GM21447 (cell line): Measurements from ENCODE around the gene NUDT6.
"Not testable (repeated sequence)": the region's sequence is repeated elsewhere in the genome, so short reads cannot be mapped to it uniquely, and the experiment has no call there.

Experiments
- ATAC-seq: cut with Tn5 transposase; IDR thresholded peaks from one replicate; pipeline ENCODE4 v1.9.1; 2021; ENCODE audit not compliant: unreplicated experiment

Gene NUDT6

DNA sequence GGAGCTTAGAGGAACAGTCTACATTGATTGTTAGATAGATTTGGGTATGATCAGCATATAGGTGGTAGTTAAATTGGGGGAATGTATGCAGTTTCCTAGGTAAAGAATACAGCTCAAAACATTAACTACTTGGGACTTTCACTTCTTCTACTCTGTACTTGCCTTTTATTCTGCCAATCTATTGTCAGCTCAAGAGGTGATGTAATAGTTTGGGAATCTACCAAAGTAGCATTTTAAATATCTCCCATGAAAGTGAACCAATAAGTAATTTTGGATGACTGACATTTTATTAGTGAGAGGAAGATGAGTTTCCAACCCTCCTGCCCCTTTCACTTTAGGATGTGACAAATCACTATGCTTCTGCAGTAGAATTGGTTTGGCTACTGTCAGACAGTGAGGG is 43.4 kb downstream of the NUDT6 start:
- no peak for ATAC-seq

DNA sequence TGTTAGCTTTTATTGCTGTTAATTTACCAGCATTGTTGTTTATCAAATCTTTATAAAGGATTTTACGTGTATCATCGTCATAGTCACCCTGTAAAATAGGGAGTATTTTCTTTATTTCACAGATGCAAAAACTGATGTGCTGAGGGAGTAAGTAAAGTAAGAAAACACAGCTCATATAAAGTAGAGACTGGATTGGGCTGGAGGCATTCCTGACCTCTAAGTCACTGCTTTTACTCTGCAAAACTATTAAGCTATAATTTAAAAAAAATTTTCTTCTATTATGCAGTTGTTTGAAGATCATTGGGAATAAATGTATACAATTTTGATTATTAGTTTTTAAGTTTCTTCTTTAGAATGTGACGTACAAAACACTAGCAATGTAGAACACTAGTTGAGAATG is 45.9 kb downstream of the NUDT6 start:
- no peak for ATAC-seq

DNA sequence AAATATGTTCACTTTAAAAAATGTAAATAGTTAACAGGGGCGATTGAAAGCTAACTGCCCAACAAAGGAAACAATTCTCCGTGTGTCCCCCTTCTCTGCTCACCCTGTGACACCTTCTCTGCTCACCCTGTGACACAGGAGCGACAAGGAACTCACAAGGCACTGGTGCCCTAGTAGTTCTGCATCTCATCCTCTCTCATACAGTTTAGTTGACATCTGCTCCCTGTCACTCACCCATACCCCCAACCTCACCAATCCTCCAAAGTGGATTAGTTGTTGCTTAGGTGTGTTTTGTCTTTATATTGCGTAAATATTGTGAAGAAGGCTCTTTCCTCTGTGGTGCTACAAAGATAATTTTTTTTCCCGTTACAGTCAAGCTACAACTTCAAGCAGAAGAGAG is 46.4 kb downstream of the NUDT6 start:
- no peak for ATAC-seq

DNA sequence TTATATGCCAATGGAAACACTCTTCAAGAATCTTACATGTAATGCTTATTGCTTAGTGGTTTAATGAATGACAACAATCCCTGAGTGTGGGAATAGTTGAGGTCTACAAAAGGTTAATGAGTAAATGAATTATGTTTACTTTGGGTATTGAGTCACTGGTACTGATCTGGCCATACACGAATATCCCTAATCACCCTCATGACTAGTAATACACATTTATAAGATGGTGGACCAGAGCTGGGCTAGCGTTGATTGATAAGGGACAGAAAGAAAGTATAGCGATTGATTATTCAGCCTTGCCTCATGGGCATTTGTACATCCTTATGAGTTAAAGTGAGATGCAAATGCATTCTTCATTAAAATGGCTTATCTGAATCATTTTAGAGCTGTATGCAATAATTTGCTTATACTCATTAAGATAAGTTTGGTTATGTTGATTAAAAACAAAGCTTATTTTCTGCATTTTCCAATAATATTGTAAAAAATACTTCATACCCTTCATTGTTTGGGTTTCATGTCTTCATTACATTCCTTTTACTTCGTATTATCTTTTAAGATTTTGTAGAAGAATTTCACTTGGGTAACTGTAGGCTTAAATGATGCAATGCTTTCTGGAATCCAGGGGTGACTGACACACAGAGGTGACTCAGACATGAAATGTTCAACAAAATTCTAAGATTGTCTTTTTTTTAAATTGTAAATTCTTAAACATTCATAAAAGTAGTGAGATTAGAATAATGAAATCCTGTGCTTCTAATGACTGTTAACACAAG is 48.4 kb downstream of the NUDT6 start:
- no peak for ATAC-seq

DNA sequence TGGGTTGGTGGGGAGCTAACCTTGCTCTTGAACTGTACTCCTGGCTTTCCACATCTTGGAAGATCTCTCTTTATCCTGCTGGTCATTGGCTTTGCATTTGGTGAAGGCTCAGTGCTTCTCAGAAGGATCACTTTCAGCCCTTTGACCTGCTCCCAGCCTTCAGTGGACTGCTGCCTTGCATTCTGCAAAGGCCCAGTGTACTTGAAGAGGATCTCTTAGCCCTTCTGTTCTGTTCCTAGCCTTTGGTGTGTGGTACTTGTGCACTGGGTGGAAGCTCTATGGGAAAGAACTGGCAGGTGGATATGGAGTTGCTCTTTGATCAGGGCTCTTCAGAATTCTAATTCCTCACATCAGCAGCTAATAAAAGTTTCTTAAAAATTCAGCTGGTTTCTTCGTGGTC is 49.3 kb downstream of the NUDT6 start:
- ATAC-seq: no peak

DNA sequence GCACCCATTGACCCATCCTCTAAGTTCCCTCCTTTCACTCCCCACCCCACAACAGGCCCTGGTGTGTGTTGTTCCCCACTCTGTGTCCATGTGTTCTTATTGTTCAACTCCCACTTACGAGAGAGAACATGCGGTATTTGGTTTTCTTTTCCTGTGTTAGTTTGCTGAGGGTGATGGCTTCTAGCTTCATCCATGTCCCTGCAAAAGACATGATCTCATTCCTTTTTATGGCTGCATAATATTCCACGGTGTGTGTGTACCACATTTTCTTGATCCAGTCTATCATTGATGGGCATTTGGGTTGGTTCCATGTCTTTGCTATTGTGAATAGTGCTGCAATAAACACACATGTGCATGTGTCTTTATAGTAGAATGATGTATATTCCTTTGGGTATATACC is 54.2 kb downstream of the NUDT6 start:
- ATAC-seq: not testable (repeated sequence)

DNA sequence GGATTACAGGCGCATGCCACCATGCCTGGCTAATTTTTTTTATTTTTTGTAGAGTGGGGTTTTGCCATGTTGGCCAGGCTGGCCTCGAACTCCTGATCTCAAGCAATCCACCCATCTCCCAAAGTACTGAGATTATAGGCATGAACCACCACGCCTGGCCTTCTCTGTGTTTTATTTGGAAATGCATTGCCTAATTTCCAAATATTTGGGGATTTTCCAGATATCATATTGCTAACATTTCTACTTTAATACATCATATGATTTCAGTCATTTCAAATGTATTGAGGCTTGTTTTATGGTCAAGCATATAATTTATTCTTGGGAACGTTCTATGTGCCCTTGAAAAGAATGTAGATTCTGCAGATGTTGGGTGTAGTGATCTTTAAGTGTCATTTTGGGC is 57.0 kb downstream of the NUDT6 start:
- no peak for ATAC-seq

DNA sequence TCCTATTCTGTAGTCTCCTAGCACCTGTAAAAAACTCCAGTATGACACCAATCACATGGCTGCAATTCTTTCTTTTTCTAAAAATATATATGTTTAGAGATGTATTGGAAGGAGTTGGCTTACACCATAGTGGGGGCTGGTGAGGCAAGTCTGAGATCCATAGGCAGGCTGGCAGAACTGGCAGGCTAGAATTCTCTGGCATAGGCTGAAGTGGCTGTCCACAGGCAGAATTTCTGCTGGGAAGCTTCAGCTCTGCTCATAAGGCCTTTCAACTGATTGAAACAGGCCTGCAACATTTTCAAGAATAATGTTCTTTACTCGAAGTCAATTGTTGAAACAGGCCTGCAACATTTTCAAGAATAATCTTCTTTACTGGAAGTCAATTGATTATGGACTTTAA is 58.8 kb downstream of the NUDT6 start:
- no peak for ATAC-seq

DNA sequence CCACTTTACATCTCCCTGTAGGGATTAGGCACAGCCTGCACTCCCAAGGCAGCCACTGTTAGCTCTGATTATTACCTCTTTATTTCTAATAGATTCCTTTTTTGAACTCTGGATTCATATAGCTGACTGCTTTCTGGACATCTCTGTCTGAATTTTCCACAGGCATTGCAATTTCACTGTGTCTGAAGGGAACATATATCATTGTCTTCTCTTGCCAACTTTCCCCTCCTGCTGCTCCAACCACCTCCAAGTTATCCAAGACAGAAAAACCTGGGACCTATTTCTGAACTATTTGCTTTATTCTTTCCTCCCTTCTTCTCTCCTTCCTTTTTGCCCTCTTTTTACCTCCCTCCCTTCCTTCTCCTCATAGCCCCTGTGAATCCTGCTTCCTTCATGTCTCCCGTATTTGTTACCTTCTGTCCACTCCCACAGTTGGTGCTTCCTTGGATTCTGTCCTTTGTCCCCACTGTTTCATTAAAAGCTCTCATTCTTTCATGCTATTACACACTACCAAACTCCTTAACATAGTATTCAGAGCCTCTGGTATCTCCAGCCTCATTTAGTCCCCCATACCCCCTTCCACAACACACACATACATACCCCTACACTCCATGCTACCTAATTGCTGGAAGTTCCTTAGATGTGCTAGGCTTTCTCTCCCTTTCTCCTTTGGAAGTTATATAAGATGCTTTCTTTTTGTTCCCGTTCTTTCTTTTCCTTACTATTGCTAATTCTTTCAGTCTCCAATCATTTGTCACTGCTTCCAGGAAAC is 61.0 kb downstream of the NUDT6 start:
- ATAC-seq: no peak

DNA sequence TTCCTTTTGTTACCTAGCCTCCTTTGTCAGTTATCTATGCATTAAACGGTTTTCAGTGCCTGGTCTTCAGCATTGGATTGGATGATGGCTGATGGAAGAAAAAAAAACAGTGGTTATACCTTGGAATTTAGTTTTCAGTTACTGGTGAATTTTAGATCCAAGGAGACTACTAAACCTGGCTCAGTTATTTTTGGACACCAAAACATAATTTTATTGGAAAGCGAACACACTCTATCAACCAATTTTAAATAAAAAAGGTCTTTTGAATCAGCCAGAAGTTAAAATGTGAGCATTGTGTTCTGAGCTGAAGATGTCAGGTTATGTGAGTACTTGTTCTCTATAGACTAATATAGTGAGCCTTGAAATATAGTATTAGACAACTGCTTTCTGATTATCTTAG is 63.7 kb downstream of the NUDT6 start:
- no peak for ATAC-seq

DNA sequence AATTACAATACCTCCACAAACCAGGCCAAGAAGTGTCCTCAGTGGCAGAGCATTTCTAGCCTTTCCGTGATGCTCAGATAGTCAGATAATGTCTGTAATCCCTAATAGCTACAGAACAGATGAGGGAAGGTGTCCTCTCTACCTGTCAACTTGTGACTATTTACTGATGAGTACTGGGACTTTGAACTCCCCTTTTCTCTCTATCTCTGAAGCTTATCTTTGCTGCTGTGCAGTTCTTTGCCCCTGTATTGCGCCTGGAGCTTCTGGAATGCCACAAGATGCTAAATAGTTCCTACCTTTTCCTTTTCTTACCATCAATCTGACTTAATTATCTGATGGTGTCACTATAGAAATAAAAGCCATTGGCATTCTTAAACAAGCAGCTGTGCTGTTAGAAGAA is 65.2 kb downstream of the NUDT6 start:
- no peak for ATAC-seq

DNA sequence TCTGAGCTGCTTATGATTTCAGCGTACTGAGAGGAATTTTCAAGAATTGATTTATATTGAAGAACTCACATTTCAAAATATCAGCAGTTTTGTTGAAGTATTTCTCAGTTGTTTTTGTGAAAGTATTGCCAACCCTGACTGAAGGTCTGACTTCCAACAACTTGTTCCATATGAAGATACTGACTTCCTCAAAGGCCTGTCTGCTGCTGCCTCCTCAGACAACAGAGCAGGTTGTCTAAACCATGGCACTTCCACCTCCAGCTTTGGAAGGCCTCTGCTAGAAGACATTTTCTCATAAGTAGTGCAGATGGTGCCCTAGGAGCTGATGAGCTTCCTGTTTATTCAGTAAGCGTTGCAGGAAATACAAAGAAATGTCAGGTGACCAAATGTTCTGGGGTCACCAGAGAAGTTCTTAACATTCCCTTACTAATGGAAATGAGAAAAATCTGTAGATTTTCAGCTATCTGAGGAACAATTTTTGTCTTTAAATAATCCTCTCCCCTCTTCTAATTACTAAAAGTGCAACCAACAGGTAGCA is 67.0 kb downstream of the NUDT6 start:
- no peak for ATAC-seq

DNA sequence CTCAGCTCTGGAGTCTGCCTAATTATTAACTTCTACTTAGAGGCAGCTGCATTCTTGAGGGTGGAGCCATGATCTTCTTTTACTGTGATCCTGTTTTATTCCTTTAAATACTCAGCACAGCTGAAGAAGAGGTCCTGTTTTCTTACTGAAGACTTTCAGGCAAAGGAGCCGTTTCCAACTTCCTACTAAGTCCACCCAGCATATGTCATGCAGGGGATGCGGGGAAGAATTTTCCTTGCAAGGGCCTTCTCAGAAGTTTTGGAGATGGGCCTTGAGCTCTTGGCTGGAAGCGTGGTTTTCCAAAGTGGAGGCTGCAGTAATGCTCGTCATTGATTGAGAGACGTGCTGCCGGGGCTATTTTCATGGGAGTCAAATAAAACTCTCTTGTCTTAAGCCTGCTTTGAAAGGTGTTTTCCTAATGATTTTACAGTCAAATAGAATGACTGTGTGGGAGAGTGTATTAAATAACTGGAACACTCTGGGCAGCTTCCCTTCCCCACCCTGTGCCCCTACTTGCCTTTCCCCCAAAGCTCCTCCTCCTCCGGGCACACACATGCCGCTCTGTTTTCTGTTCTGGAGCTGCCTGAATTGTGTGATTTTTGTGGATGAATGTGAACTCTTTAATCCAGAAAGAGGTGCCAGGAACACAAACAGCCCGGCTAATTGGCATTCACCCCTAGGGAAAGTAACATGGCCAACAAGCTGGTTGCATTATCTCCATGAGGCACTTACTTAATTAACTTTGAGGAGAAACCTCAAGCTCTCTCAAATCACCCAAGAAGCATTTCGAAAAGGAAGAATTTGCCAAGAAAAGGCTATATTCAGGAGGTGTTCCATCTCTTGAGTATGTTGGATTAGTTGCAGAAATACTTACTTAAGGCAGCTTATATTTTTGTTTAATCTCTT is 67.7 kb downstream of the NUDT6 start:
- ATAC-seq: no peak

DNA sequence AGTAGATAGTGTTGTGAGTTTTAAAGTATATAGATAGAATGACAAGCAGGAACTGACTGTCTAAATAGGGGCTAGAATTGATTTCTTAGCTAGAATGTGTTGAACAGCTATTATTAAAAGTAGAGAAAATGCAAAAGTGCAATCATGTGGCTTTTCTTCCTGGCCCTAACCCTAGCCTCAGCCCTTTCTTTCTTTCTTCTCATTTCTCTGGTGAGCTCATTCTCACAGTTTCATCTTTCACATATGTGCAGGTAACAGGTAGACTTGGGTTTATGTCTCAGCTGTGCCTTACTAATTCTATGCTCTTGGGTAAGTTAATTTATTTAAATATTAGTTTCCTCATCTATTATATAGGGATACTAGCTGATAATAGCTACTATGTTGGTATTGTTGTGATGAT is 70.8 kb downstream of the NUDT6 start:
- no peak for ATAC-seq

DNA sequence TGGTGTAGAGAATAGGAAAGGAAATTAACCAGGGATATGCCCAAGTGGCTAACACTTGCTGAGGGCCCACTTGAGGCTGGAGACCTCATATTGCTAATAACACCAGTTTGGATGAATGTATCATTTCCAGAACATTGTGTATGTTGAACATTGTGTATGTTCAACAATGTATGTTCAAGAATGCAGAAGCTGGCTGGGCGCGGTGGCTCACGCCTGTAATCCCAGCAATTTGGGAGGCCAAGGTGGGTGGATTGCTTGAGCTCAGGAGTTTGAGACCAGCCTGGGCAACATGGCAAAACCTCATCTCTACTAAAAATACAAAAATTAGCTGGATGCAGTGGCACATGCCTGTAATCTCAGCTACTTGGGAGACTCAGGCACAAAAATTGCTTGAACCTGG is 72.6 kb downstream of the NUDT6 start:
- ATAC-seq: not testable (repeated sequence)

DNA sequence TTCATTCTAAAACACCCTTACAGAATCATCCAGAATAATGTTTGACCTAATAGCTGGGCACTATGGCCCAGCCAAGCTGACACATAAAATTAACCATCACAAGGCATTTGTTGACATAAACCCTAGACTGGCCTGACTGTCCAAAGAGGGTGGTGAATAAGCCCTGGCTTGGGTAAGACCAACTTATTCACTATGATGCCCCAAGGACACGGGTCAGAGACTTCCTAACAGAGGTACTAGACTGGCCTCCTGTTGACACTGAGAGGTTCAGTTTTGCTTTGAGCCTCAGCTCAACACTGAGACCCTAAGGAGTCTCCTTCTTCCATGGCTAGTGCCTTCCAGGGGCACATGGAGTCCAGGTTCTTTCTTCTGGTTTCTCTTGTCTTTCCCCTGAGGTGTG is 74.5 kb downstream of the NUDT6 start:
- no peak for ATAC-seq

DNA sequence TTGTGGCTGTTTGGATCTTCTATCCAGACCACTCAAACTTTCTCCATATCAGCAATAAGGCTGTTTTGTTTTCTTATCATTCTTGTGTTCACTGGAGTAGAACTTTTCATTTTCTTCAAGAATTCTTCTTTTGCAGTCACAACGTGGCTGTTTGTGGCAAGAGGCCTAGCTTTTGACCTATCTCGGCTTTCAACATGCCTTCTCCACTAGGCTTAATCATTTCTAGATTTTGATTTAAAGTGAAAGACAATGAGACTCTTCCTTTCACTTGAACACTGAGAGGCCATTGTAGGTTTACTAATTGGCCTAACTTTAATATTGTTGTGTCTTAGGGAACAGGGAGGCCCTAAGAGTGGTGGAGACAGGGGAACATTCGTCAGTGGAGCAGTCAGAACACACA is 76.6 kb downstream of the NUDT6 start:
- no peak for ATAC-seq

DNA sequence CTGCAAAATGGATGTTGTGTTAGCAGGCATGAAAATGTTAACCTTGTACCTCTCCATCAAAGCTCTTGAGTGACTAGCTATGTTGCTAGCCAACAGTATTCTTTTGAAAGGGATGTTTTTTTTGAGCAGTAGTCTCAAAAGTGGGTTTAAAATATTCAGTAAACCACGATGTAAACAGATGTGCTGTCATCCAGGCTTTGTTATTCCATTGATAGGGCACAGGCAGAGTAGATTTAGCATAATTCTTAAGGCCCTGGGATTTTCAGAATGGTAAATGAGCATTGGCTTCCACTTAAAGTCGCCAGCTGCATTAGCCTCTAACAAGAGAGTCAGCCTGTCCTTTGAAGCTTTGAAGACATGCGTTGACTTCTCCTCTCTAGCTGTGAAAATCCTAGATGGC is 77.3 kb downstream of the NUDT6 start:
- no peak for ATAC-seq

DNA sequence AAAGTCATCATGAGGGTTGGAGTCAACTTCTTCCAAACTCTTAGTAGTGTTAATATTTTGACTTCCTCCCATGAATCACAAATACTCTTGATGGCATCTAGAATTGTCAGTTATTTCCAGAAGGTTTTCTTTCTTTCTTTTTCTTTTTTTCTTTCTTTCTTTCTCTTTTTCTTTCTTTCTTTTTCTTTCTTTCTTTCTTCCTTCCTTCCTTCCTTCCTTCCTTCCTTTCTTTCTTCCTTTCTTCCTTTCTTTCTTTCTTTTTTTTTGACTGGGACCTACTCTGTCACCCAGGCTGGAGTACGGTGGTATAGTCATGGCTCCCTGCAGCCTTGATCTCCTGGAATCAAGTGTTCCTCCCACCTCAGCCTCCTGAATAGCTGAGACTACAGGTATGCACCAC is 78.0 kb downstream of the NUDT6 start:
- ATAC-seq: not testable (repeated sequence)

DNA sequence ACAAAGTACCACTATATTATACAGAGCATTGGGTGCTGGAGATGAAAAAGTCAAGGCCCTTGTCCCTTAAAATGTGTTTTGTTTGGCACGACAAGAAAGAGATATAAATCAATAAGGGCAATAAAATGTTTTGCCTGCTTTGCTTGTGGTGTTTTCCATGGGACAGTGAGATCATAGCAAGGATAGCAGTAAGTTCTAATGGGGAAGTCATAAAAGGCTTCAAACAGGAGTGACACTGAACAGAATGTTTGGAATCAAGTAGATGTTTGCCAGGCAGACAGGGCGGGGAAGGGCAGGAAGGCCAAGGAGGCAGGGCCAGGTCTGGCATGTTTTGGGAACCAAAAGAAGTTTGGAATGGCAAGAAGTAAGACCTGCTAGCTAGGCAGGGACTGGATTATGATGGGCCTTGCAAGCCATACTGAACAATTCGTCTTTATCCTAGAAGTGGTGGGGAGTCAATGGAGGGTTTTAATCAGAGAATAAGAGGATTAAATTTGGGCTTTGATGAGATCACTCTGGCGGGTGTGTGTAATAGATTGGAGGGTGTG is 79.3 kb downstream of the NUDT6 start:
- ATAC-seq: no peak
